Parathyroid adenoma (tissue), 2 donors: ENCODE measurements around the gene TNFRSF9.

Experiments used
- H2AFZ ChIP-seq: fragments of 300-600 bp; sonication (generic); one replicate; pipeline ENCODE4 v1.7.0; 2017; ENCODE audit warnings: antibody characterized with exemption, mild to moderate bottlenecking
- H3K27ac ChIP-seq: fragments of 300-600 bp; sonication (generic); one replicate; pipeline ENCODE4 v1.7.0; 2017
- H3K27me3 ChIP-seq: fragments of 300-600 bp; sonication (generic); one replicate; pipeline ENCODE4 v1.7.0; 2017; ENCODE audit warnings: low read length; ENCODE audit not compliant: control insufficient read depth, insufficient read depth
- H3K36me3 ChIP-seq: fragments of 300-600 bp; sonication (generic); one replicate; pipeline ENCODE4 v1.7.0; 2017; ENCODE audit warnings: low read length; ENCODE audit not compliant: control insufficient read depth, insufficient read depth
- H3K4me1 ChIP-seq: fragments of 300-600 bp; sonication (generic); one replicate; pipeline ENCODE4 v1.7.0; 2017; ENCODE audit warnings: control low read depth
- H3K4me2 ChIP-seq: fragments of 300-600 bp; sonication (generic); one replicate; pipeline ENCODE4 v1.7.0; 2017; ENCODE audit warnings: low read length
- H3K4me3 ChIP-seq: fragments of 300-600 bp; sonication (generic); one replicate; pipeline ENCODE4 v1.7.0; 2017; ENCODE audit warnings: low read depth, low read length
- H3K79me2 ChIP-seq: fragments of 300-600 bp; sonication (generic); one replicate; pipeline ENCODE4 v1.7.0; 2017; ENCODE audit warnings: control low read depth
- H3K9ac ChIP-seq: fragments of 300-600 bp; sonication (generic); one replicate; pipeline ENCODE4 v1.7.0; 2017; ENCODE audit warnings: mild to moderate bottlenecking
- H3K9me3 ChIP-seq: fragments of 300-600 bp; sonication (generic); one replicate; pipeline ENCODE4 v1.7.0; 2017; ENCODE audit warnings: low read length; ENCODE audit not compliant: control insufficient read depth
- CTCF ChIP-seq: fragments of 300-600 bp; sonication (generic); IDR thresholded peaks from one replicate; pipeline ENCODE4 v1.7.0; 2017; ENCODE audit warnings: antibody characterized with exemption, mild to moderate bottlenecking
- donor health status: primary hyperparathyroidism.

TNFRSF9 gene

GRCh38 chr1:7865978-7866377 is 74.7 kb downstream of the TNFRSF9 start:
- Histone ChIP-seq H3K36me3 (no peaks in the 10 kb centered on the region), H3K4me1 (no peaks in the 10 kb centered on the region), H3K9me3 (no peaks in the 10 kb centered on the region), H2AFZ (no peak overlapping the region), H3K9ac (no peak overlapping the region), H3K4me2 (no peak overlapping the region), H3K79me2 (no peaks in the 10 kb centered on the region), H3K27ac (no peak overlapping the region), H3K4me3 (no peak overlapping the region), H3K27me3 (no peaks in the 10 kb centered on the region)
- no peak for TF ChIP-seq CTCF
